ENCODE data around the gene ACAD10.
"Not testable (repeated sequence)": the region's sequence is repeated elsewhere in the genome, so short reads cannot be mapped to it uniquely, and the experiment has no call there.

ACAD10 gene

DNA sequence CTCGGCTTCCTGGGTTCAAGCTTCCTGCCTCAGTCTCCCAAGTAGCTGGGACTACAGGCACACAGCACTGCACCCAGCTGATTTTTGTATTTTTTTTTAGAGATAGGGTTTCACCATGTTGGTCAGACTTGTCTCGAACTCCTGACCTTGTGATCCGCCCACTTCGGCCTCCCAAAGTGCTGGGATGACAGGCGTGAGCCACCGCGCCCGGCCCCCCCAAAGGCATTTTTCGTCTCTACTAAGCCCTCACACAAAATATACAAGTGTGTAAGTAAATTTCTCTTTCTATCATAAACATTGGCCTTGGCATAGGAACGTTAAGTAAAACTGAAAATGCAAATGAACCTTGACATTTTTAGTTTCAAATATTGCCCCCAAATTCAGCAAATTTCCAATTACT is 2.1 kb downstream of the ACAD10 start:
- DNase-seq = no peak

DNA sequence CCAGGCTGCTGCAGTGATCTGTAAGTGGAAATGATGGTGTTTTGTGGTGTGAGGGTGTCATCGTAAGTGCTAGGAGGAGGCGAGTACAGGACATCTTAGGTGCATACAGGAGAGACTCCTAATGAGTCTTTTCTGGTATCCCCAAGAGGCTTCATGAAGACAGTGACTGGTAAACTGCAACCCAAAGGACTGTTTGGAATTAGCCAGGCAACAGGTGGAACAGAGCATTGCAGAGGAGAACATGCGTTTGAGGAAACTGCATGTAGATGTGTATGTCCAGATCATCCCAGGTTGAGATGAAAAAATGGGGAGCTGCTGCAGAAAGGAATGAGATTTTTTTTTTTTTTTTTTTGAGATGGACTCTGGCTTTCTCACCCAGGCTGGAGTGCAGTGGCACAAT is 5.4 kb downstream of the ACAD10 start:
- DNase-seq = no peak

DNA sequence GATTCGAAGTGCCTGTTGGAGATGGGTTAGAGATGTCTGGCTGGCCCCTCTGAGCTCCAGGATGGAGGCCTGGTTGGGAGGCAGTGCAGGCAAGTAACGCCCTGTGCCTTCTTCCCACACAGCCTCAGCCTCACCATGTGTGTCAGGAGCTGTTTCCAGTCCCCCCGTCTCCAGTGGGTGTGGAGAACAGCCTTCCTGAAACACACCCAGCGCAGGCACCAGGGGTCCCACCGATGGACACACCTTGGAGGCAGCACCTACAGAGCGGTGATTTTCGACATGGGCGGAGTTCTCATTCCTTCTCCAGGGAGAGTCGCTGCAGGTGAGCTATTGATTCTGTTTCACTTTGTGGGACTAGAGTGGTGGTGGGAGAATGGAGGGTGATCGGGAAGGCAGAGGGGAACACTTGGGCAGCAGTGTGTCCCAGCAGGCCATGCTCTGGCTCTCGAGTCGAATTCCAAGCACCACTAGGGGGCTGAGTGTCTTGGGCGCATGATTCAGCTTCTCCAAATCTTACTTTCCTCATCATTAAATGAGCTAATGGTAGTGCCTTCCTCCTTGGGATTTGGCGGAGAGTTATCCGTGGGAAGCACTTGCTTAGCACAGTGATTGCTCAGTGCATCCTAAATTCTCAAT is 6.8 kb downstream of the ACAD10 start:
- DNase-seq = no peak

DNA sequence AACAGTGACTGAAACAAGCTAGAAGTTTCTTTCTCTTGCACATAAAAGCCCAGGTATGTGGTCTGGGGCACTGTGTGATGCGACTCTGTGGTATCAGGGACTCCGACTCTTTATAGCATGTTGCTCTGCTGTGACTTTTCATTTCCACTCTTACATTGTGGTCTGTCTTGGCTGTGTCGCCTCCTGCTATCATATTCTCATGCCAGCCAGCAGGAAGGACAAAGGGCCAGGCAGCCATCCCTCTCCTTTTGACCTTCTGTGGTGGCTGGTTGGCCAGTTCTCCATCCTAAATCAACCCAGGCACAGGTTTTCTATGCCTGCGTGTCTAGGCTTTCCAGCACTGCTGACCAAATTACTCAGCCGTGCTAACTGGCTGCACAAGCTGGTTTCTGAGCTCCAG is 8.0 kb downstream of the ACAD10 start:
- DNase-seq = no peak

DNA sequence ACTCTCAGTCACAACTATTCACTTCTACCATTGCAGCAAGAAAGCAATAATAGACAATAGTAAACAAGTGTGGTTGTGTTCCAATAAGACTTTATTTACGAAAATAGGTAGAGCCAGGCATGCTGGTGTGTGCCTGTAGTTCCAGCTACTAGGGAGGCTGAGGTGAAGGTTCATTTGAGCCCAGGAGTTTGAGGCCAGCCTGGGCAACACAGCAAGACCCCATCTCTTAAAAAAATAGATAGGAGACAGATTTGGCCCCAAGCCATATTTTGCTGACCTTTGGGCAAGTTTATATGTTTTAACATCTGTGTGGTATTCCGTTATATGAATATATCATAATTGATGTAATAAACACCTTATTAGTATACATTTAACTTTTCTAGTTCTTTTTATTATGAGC is 14.1 kb downstream of the ACAD10 start:
- DNase-seq = no peak

DNA sequence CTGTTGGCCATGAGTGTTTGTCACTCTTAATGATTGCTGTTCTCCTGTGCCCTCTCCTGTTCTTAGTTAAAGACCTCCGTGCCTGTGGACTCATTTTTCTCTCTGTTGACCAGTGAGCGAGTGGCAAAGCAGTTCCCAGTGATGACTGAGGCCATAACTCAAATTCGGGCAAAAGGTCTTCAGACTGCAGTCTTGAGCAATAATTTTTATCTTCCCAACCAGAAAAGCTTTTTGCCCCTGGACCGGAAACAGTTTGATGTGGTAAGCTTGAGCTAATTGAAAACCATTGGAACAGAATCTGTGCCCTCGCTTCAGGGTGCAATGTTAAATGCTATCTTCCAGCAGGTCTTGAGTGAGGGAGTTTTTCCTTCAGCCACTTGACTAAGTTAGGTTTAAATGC is 19.8 kb downstream of the ACAD10 start:
- no peak for DNase-seq

DNA sequence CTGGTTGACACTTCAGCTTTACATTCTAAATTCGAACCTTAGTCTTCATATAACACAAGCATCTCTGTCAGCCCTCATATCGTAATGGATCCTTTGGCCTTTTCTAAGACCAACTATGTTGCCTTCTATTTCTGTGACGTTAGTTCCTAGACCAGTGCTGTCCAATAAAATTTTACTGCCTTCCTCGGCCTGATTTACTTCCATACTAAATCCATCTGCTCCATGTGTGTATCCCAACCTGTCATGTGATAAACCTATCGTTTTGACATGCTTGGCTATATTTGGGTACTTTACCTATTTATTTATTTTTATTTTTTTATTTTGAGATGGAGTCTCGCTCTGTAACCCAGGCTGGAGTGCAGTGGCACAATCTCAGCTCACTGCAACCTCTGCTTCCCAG is 20.3 kb downstream of the ACAD10 start:
- no peak for DNase-seq

DNA sequence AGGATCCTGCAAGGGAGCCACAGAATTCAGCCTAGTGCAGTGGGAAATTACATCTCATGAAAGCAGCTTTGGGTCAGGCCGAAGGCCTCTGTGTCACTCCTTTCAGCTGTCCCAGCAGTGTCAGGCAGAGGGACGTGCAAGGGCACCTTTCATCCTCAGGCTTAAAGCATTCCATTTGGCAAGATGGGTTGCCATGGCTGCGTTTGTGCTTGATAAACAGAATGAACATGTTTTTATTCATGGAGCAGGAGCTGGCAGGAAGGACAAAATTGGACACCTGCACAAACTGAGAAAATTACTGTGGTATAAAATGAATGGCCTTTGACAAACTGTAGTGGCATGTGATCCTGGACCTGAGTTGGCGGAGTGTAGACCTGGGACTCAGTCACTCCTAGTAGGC is 29.4 kb downstream of the ACAD10 start:
- DNase-seq = no peak

DNA sequence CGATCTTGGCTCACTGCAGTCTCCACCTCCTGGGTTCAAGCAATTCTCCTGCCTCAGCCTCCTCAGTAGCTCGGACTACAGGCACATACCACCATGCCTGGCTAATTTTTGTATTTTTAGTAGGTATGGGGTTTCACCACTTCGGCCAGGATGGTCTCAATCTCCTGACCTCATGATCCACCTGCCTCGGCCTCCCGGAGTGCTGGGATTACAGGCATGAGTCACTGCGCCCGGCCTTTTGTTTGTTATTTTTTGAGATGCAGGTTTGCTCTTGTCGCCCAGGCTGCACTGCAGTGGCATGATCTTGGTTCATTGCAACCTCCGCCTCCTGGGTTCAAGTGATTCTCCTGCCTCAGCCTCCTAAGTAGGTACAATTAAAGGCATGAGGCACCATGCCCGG is 33.5 kb downstream of the ACAD10 start:
- DNase-seq = not testable (repeated sequence)

DNA sequence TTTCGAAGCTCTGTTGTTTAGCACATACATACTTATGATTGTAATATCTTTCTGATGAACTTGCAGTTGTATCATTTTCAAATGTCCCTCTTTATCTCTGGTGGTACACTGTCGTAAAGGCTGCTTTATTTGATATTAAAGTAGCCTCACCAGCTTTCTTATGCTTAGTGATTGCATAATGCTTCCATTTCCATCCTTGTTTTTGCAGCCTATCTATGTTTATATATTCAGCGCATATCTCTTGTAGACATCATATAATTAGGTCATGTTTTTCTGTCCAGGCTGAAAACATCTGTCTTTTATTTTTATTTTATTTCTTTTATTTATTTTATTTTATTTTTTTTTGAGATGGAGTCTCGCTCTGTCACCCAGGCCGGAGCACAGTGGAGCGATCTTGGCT is 34.6 kb downstream of the ACAD10 start:
- DNase-seq = no peak

DNA sequence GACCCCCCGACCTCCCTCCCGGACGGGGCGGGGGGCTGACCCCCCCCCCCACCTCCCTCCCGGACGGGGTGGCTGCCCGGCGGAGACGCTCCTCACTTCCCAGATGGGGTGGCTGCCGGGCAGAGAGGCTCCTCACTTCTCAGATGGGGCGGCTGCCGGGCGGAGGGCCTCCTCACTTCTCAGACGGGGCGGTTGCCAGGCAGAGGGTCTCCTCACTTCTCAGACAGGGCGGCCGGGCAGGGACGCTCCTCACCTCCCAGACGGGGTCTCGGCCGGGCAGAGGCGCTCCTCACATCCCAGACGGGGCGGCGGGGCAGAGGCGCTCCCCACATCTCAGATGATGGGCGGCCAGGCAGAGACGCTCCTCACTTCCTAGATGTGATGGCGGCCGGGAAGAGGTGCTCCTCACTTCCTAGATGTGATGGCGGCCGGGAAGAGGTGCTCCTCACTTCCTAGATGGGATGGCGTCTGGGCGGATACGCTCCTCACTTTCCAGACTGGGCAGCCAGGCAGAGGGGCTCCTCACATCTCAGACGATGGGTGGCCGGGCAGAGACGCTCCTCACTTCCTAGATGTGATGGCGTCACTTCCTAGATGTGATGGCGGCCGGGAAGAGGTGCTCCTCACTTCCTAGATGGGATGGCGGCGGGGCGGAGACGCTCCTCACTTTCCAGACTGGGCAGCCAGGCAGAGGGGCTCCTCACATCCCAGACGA is 38.0 kb downstream of the ACAD10 start:
- DNase-seq = not testable (repeated sequence)

DNA sequence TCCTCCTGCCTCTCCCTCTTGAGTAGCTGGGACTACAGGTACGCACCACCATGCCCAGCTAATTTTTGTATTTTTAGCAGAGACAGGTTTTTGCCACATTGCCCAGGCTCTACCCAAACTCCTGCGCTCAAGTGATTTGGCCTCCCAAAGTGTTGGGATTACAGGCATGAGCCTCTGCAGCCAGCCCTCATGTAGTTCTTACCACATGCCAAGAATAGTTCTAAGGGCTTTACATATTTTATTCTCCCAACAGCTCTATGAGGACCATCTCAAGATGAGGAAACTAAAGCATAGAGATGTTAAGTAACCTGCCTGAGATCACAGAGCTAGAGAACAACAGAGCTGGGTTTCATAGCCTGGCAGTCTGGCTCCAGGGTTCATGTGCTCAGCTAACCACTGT is 42.9 kb downstream of the ACAD10 start:
- no peak for DNase-seq

DNA sequence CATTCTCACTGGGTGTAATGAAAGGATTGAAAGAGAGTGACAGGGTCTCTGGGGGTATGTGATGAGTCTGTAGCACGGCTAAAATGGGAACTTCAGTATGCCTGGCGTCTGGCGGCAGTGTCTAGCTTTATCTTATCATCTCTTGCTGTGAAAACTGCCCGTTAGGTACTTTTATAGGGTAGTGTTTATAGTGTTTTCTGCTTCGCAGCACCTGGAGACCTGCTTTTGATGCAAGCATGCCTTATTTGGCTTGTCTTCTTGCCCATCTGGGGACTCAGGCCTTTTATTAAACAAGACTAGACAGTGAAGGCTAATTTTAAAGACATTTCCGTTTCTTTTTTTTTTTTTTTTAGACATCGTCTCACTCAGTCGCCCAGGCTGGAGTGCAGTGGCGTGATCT is 44.6 kb downstream of the ACAD10 start:
- no peak for DNase-seq

DNA sequence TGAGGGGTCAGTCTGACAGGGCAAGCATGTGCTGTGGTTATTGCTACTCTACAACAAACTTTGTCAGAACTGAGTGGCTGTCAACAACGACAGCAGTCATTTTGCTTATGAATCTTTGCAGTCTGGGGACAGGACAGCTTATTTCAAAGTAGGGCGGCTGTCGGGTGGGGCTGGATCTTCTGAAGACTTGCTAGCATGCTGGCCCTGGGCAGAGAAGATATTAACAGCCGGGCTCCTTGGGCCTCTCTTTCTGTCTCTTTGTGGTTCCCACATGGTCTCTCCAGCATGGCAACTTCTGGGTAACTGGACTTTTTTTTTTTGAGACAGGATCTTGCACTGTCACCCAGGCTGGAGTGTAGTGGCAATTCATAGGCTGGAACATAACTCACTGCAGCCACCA is 46.9 kb downstream of the ACAD10 start:
- DNase-seq = no peak

DNA sequence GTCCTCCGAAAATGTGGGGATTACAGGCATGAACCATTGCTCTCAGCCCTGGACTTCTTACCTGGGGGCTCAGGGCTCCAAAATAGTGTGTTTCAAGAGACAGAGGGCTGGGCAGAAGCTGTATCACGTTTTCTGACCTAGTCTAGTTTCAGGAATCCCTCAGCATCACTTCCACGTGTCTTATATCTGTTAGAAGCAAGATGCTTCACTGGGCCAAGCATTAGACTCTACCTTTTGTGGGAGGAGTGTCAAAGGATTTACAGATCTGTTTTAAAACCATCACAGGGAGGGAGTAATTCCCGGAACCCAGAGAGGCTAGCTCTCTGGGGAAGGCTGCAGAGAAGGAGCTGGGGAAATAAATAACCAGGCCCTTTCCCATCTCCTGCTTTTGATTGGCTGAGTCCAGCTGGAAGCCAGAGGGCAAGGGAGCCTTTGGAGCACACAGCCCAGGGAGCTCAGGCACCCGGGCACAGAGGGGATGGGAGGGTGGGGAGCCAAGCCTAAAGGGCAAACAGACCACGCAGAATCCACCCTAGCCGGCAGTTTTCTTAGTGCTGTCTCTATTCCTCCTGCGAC is 47.6 kb downstream of the ACAD10 start:
- DNase-seq = no peak

DNA sequence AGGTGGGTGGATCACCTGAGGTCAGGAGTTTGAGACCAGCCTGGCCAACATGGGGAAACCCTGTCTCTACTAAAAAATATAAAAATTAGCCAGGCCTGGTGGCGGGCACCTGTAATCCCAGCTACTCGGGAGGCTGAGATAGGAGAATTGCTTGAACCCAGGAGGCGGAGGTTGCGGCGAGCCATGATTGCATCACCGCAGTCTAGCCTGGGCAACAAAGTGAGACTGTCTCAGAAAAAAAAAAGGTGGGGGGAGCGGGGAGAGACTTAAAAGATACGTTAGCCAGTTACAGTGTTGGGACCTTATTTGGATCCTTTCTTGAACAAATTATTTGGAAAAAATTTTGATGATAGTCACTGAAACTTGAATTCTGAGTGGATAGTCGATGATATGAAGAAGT is 53.7 kb downstream of the ACAD10 start:
- not testable (repeated sequence) for DNase-seq

DNA sequence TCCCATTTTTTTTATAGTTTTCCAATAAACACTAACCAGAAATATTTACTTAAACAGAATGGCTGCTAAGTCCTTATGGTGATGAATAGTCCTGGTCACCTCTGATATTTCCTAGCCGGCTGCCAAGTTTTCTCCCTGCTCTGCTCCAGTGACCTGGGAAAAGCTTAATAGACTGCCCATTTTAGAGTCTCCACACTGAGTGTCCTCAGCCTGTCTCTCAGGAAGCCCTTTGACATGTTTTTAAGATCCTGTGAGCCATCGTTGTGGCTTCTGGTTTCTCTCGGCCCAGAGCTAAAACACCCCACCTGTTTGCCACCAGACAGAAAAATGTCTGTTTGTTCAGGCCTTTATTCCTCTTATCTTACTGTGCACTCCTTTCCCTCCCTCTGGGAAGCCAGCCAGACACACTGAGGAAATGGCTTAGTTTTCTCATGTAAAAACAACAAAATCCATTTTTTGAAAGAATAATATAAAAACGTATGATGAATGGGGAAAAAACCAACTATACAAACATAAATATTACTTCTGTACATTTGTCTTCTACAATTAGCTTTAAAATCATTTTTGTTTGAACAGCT is 55.5 kb downstream of the ACAD10 start:
- DNase-seq = no peak

DNA sequence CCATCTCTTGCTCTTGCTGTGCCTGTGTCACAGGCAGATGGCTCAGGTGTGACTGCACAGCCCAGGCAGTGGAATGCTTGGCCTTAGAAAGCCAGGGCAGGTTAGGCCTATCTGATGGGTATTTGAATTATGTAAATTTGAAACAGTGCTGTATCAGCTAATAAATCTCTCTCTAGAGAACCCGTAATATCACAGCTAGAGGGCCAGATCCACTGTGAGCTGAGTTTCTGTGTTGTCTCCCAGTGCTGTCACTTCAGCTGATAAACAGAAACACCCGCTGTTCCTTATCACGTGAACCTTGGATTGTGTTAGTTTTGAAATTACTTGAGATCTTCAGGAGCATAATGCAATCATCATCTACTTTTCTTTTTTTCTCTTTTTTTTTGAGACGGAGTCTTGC is 59.4 kb downstream of the ACAD10 start:
- no peak for DNase-seq

DNA sequence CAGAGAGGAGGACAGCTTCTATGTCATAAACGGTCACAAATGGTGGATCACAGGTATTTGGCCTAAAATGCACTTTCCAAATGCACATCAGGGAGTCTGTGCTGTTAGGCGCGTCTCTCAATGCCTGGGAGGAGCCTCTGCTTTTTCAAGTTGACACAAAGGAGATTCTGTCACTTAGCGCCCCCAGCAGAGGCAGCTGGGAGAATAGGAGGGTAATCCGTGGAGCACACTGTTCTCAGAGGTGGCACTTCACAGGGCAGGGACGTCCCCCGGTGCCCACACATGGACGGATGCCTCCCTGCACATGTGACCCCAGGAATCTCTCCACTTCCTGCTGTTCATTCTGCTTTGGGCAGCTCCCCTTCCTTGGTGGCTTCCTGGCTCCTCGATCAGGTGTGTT is 61.5 kb downstream of the ACAD10 start:
- no peak for DNase-seq

DNA sequence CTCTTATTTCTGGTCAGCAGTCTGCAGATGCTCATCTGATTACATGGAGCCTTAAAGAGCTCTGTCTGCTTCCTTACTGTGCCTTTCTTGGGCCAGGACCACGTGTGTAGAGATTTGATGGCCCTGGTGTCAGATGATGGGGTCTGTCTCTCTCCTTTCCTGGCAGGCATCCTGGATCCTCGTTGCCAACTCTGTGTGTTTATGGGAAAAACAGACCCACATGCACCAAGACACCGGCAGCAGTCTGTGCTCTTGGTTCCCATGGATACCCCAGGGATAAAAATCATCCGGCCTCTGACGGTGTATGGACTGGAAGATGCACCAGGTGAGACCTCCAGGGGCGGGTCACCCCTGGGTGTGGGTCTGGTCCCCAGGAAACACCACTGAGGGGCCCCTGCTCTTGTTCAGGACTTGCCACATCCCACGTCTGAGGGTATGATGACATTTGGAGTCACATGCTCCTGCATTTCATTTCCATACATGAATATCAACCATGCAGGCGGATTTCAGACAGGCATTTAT is 62.4 kb downstream of the ACAD10 start:
- no peak for DNase-seq

DNA sequence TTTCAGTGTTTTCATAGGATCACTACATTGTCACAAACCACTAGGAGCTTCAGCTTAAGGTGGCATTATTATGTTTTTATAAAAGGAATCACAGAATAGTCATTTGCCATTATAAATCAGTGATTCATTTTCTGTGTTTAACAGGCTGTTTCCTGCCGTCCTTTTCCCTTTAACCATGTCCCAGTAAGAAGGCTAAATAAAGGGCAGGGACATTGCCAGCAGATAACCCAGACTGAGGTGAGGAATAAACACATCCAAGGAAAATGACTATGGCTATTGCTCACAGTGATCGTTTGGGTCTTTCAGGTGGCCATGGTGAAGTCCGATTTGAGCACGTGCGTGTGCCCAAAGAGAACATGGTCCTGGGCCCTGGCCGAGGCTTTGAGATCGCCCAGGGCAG is 63.0 kb downstream of the ACAD10 start:
- no peak for DNase-seq

DNA sequence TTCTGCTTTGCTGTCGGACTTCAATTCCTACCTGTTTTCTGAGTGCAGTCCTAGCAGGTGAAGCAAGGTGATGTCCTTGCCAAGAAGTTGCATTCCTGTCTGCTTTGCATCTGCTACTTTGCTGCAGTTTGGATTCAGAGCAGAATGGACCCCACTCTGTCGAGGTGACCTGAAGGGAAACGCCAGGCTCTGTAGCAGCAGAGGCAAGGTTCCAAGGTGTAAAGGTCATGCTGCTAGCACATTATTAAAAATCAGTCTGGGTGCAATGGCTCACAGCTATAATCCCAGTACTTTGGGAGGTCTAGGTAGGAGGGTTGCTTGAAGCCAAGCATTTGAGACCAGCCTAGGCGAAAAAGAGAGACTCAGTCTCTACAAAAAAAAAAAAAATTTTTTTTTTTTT is 63.5 kb downstream of the ACAD10 start:
- DNase-seq = no peak

DNA sequence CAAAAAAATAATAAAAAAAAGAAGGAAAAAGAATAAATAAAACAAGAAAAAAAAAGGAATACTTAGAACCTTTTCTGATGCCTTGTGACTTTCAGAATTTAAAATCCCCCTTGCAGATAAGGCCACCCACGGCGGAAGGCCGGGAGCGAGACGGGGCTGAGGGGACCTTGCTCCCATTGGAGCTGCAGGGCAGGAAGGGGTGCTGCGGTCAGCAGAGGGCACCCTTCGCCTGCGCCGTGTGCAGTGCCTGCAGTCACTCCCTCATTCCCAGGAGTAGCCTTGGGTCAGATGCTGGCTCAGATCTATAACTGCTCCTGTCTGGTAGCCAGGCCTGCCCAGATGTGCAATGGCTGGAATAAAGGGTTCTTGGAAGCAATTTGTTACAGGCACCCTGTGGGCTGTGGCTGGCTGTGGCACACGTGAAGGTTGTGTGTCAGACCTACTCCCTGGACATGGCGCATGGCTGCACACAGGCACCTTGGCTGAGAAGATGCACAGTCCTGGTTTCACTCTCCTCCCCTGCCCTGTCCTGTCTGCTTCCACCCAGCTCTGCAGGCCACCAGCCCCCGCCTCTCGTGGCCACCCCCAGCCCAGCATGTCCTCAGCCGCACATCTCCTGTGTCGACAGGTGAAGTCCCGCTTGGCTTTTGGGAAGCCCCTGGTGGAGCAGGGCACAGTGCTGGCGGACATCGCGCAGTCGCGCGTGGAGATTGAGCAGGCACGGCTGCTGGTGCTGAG is 67.5 kb downstream of the ACAD10 start:
- no peak for DNase-seq

All from stimulated activated CD4-positive, alpha-beta T cell treated with anti-CD3 and anti-CD28 coated beads, Interleukin-4, amount 100 ng/mL, for 24 hours (primary cell).